Caco-2 (cell line): Measurements from ENCODE around the gene IRS2. TPM values are rescaled to one million over a fixed set of nuclear protein-coding genes. Genes with fewer than 3 reads are reported as not detected.

ENCODE experiments used
- BruUV-seq: library from RNA; stranded (reverse); fragments of 400-500 nt; replicated peaks from 2 replicates; lab custom pipeline; 2021; lab: Mats Ljungman, UMichigan
- CTCF ChIA-PET: fragments of 300-600 bp; sonication (Branson Sonifier 250); formaldehyde crosslinking; loops from one replicate; lab custom pipeline; 2022; ENCODE audit warnings: antibody characterized with exemption; lab: Charles Lee
- POLR2A ChIA-PET: fragments of 300-600 bp; sonication (Branson Sonifier 250); formaldehyde crosslinking; loops from one replicate; lab custom pipeline; 2022; ENCODE audit warnings: antibody characterized with exemption; lab: Charles Lee
- DNase-seq, 2 experiments: peaks; one replicate each; pipeline versions ENCODE4 v3.0.0 to v3.0.0-alpha.2; 2020 to 2022
- H3K27me3 ChIP-seq: replicated peaks from 2 replicates; pipeline ENCODE4 v1.6.0; 2011; ENCODE audit warnings: low read length; ENCODE audit not compliant: control insufficient read depth, insufficient read depth
- H3K36me3 ChIP-seq: 2 replicates; pipeline ENCODE4 v1.5.1; 2011; ENCODE audit warnings: low read length; ENCODE audit not compliant: control insufficient read depth, insufficient read depth
- H3K4me1 ChIP-seq: fragments of 250-450 bp; sonication (Bioruptor Pico); 2 replicates; pipeline ENCODE4 v1.5.1; 2020; ENCODE audit warnings: mild to moderate bottlenecking
- H3K4me3 ChIP-seq: 2 replicates; pipeline ENCODE4 v1.5.1; 2011; ENCODE audit warnings: low read depth, mild to moderate bottlenecking, control low read depth, low read length
- H3K9me3 ChIP-seq: fragments of 250-450 bp; sonication (Bioruptor Pico); 2 replicates; pipeline ENCODE4 v1.5.1; 2020; ENCODE audit warnings: mild to moderate bottlenecking, moderate library complexity
- H3K27ac Mint-ChIP-seq: one replicate; pipeline ENCODE4 v1.8.0; 2022; ENCODE audit warnings: mixed read lengths; ENCODE audit not compliant: unreplicated experiment
- H3K27me3 Mint-ChIP-seq: one replicate; pipeline ENCODE4 v1.8.0; 2022; ENCODE audit warnings: mixed read lengths; ENCODE audit not compliant: insufficient read depth, unreplicated experiment
- H3K36me3 Mint-ChIP-seq: one replicate; pipeline ENCODE4 v1.8.0; 2022; ENCODE audit warnings: mild to moderate bottlenecking, mixed read lengths; ENCODE audit not compliant: insufficient read depth, unreplicated experiment
- H3K4me1 Mint-ChIP-seq: one replicate; pipeline ENCODE4 v1.8.0; 2022; ENCODE audit warnings: low read depth, mixed read lengths; ENCODE audit not compliant: unreplicated experiment
- H3K4me3 Mint-ChIP-seq: one replicate; pipeline ENCODE4 v1.8.0; 2022; ENCODE audit warnings: mild to moderate bottlenecking, moderate library complexity, mixed read lengths; ENCODE audit not compliant: unreplicated experiment
- H3K9me3 Mint-ChIP-seq: one replicate; pipeline ENCODE4 v1.8.0; 2022; ENCODE audit warnings: mixed read lengths; ENCODE audit not compliant: unreplicated experiment
- intact Hi-C: fragments of 100-400 bp; cut with micrococcal nuclease; formaldehyde crosslinking; loops from one replicate; pipeline ENCODE4 v1.10.0; 2022; ENCODE audit not compliant: unreplicated experiment
- total RNA-seq: library from RNA; stranded (reverse); gene quantifications from 2 replicates; pipeline ENCODE4 v1.2.3, GENCODE V29; 2022
- TF ChIP-seq, protein P1 (sequence below), 2 experiments: fragments of 200-600 bp in 1 of 2; IDR thresholded peaks; 1 replicate in 1 of 2; 2 replicates in 1 of 2; pipeline versions ENCODE4 v1.5.1 to v1.8.0; 2011 to 2022; ENCODE audit warnings: antibody characterized with exemption in 1 of 2, control low read depth in 1 of 2, inconsistent platforms in 1 of 2, low read depth in 1 of 2, low read length in 1 of 2, mild to moderate bottlenecking in 1 of 2, moderate library complexity in 1 of 2; ENCODE audit not compliant: insufficient read depth in 1 of 2, severe bottlenecking in 1 of 2, unreplicated experiment in 1 of 2

The IRS2 gene
- total RNA-seq, 1 experiment from 2014 or later: 5.5 TPM

DNA sequence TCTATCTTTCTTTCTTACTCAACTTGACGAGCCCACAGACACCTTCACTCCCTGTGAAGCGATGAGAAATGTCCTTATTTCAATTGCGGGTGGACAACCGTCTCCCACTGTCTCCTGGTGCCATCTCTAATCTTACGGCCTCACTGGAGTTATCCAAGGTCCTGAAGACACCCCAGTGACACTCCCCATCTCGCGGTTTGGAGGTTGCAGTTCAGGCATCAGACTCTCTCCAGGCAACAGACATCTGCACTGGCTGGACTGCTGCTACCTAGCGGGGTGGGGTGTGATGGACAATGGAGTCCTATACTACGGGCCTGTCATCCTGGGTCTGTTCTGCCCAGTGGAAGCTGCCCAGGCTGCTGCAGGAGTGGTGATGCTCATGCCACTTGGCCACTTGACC is 18.3 kb upstream of the IRS2 start:
- Mint-ChIP-seq H3K36me3 (no peaks in the 10 kb centered on the region), H3K4me1 (peaks cover 14% of the 10 kb centered on the region), H3K4me3 (no peak overlapping the region), H3K27me3 (peaks cover 4% of the 10 kb centered on the region), H3K27ac (no peak overlapping the region), H3K9me3 (peaks cover 9% of the 10 kb centered on the region)
- Histone ChIP-seq H3K9me3 (no peaks in the 10 kb centered on the region), H3K4me1 (peaks cover 14% of the 10 kb centered on the region), H3K4me3 (no peak overlapping the region), H3K27me3 (no peaks in the 10 kb centered on the region), H3K36me3 (no peaks in the 10 kb centered on the region)
- POLR2A ChIA-PET: interaction anchor here (0.6 kb wide), 1 partner anchor 298 kb away, joined by 3 read pairs; no protein-coding TSS in a partner anchor
- intact Hi-C loops: loop anchor here (5.0 kb wide), 1 partner anchor 63 kb away; no protein-coding TSS in a partner anchor
- TF ChIP-seq, protein P1, sequence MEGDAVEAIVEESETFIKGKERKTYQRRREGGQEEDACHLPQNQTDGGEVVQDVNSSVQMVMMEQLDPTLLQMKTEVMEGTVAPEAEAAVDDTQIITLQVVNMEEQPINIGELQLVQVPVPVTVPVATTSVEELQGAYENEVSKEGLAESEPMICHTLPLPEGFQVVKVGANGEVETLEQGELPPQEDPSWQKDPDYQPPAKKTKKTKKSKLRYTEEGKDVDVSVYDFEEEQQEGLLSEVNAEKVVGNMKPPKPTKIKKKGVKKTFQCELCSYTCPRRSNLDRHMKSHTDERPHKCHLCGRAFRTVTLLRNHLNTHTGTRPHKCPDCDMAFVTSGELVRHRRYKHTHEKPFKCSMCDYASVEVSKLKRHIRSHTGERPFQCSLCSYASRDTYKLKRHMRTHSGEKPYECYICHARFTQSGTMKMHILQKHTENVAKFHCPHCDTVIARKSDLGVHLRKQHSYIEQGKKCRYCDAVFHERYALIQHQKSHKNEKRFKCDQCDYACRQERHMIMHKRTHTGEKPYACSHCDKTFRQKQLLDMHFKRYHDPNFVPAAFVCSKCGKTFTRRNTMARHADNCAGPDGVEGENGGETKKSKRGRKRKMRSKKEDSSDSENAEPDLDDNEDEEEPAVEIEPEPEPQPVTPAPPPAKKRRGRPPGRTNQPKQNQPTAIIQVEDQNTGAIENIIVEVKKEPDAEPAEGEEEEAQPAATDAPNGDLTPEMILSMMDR (IDR thresholded peaks at IDR 0.05; ENCODE audit: insufficient read depth in 1 of 2, low read depth in 1 of 2, low read length in 1 of 2, severe bottlenecking in 1 of 2, unreplicated experiment in 1 of 2): no peak
- no peak for DNase-seq
- BruUV-seq: no TSS peak
- CTCF ChIA-PET: no interaction called here

DNA sequence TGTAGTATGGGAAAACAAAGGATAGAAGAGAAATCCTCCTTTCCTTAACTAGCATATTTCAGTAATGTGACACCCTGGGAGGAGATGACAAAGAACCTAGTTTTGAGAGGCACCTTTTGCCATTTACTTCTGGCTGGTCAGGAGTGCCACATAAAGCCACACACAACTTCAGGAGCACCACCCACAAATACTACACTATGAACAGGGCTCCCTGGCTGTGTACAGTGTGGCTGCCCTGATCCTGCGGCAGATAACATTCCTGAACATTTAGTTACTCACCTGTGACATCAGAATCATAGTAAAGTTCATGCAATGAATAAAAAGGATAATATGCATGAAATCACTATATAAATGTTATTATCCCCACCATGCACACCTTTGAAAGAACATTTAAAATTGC is 17.4 kb upstream of the IRS2 start:
- Histone ChIP-seq H3K27me3 (no peaks in the 10 kb centered on the region), H3K36me3 (no peaks in the 10 kb centered on the region), H3K4me3 (no peak overlapping the region), H3K4me1 (peaks cover 14% of the 10 kb centered on the region), H3K9me3 (no peaks in the 10 kb centered on the region)
- Mint-ChIP-seq H3K4me1 (peaks cover 14% of the 10 kb centered on the region), H3K36me3 (no peaks in the 10 kb centered on the region), H3K27me3 (peaks cover 4% of the 10 kb centered on the region), H3K9me3 (peaks cover 9% of the 10 kb centered on the region), H3K27ac (no peak overlapping the region), H3K4me3 (no peak overlapping the region)
- TF ChIP-seq, protein P1 (IDR thresholded peaks at IDR 0.05; ENCODE audit: insufficient read depth in 1 of 2, low read depth in 1 of 2, low read length in 1 of 2, severe bottlenecking in 1 of 2, unreplicated experiment in 1 of 2): no peak
- BruUV-seq: no TSS peak
- POLR2A ChIA-PET: interaction anchor here (0.6 kb wide), 1 partner anchor 298 kb away, joined by 3 read pairs; no protein-coding TSS in a partner anchor
- DNase-seq: no peak
- intact Hi-C loops: loop anchor here (1.0 to 5.0 kb wide), 2 partner anchors 17 to 63 kb away; no protein-coding TSS in a partner anchor
- CTCF ChIA-PET: interaction anchor here (0.5 kb wide), 1 partner anchor 211 kb away, joined by 4 read pairs; no protein-coding TSS in a partner anchor

DNA sequence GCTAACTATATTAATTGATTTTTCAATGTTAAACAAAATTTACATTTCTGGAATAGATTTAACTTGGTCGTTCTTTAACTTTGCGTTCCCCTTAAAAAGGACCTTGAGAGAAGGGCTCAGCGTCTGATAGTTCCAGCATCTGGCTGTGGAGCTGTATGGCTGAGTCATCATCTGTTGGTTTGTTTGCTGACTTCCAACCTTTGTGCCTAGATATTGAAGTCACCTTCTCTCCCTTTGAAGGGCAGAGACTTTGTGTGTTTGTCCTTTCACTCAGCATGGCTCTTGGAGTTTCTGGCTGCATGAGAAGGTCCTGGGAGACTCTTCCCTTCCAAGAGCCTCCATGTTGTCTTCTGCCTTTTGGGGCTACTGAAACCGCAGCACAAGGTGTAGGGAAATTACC is 16.6 kb upstream of the IRS2 start:
- peaks cover 9% of the 10 kb centered on the region for H3K9me3 Mint-ChIP-seq
- TF ChIP-seq, protein P1 (IDR thresholded peaks at IDR 0.05; ENCODE audit: insufficient read depth in 1 of 2, low read depth in 1 of 2, low read length in 1 of 2, severe bottlenecking in 1 of 2, unreplicated experiment in 1 of 2): no peak

More for the DNA sequence above, 16.6 kb upstream of the IRS2 start:
- intact Hi-C loops: loop anchor here (1.0 to 5.0 kb wide), 2 partner anchors 16 to 64 kb away; no protein-coding TSS in a partner anchor
- H3K27ac Mint-ChIP-seq: peak overlapping the region; percentile 33
- H3K4me1 Mint-ChIP-seq: peaks cover 14% of the 10 kb centered on the region
- DNase-seq: peak in 1 of 2 experiments; percentile 32
- CTCF ChIA-PET: no interaction called here
- H3K36me3 Mint-ChIP-seq: no peaks in the 10 kb centered on the region
- no peaks in the 10 kb centered on the region for H3K27me3 ChIP-seq
- H3K4me3 ChIP-seq: no peak overlapping the region
- no peak overlapping the region for H3K4me3 Mint-ChIP-seq
- peaks cover 14% of the 10 kb centered on the region for H3K4me1 ChIP-seq
- no peaks in the 10 kb centered on the region for H3K36me3 ChIP-seq
- H3K9me3 ChIP-seq: no peaks in the 10 kb centered on the region
- no TSS peak for BruUV-seq
- peaks cover 6% of the 10 kb centered on the region for H3K27me3 Mint-ChIP-seq
- POLR2A ChIA-PET: no interaction called here
